Chondrocyte (in vitro differentiated cells): ENCODE data around the gene MSLN. TPM values are rescaled to one million over a fixed set of nuclear protein-coding genes. Genes with fewer than 3 reads are reported as not detected.

Experiments
- DNase-seq: peaks from one replicate; pipeline ENCODE4 v3.0.0; 2021; ENCODE audit warnings: mixed read lengths, low spot score
- H3K27ac Mint-ChIP-seq: one replicate; pipeline ENCODE4 v1.8.0; 2021; ENCODE audit warnings: mild to moderate bottlenecking, moderate library complexity, mixed read lengths; ENCODE audit not compliant: unreplicated experiment
- H3K27me3 Mint-ChIP-seq: 2 replicates; pipeline ENCODE4 v1.8.0; 2021; ENCODE audit warnings: low read depth, mixed read lengths
- H3K36me3 Mint-ChIP-seq: 2 replicates; pipeline ENCODE4 v1.8.0; 2021; ENCODE audit warnings: low read depth, mixed read lengths
- H3K4me1 Mint-ChIP-seq: 2 replicates; pipeline ENCODE4 v1.8.0; 2021; ENCODE audit warnings: low read depth, mild to moderate bottlenecking, mixed read lengths
- H3K4me3 Mint-ChIP-seq: one replicate; pipeline ENCODE4 v1.8.0; 2021; ENCODE audit warnings: mild to moderate bottlenecking, moderate library complexity, mixed read lengths; ENCODE audit not compliant: unreplicated experiment
- H3K9me3 Mint-ChIP-seq: 2 replicates; pipeline ENCODE4 v1.8.0; 2021; ENCODE audit warnings: low read depth, mixed read lengths
- total RNA-seq: library from RNA; stranded (reverse); gene quantifications from 3 replicates; pipeline ENCODE4 v1.2.1, GENCODE V29; 2021
- TF ChIP-seq, protein P1 (sequence below): fragments of 200-600 bp; sonication (generic); IDR thresholded peaks from 2 replicates; pipeline ENCODE4 v1.5.0; 2021; ENCODE audit warnings: antibody characterized with exemption, mild to moderate bottlenecking, moderate library complexity

MSLN gene
- total RNA-seq, 1 donor from 2014 or later, result not detected

DNA sequence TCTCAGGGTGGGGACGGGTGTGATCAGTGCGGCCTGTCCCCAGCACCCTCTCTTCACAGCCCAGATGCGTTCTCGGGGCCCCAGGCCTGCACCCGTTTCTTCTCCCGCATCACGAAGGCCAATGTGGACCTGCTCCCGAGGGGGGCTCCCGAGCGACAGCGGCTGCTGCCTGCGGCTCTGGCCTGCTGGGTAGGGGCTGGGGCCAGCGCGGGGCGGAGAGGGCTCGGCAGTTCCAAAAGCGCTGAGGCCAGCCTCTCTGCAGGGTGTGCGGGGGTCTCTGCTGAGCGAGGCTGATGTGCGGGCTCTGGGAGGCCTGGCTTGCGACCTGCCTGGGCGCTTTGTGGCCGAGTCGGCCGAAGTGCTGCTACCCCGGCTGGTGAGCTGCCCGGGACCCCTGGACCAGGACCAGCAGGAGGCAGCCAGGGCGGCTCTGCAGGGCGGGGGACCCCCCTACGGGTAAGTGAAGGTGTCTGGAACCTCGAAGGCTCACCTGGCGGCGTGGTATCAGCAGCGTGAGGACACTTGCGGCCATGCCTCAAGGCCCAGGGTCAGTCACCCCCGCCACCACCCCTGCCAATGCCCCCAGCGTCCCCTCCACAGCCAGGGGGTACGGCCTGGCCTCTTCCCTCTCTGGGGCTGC, 4.4 kb downstream of the MSLN start:
- Mint-ChIP-seq H3K27ac (no peak overlapping the region), H3K36me3 (no peaks in the 10 kb centered on the region), H3K4me3 (no peak overlapping the region), H3K27me3 (peaks cover 1% of the 10 kb centered on the region), H3K4me1 (no peaks in the 10 kb centered on the region), H3K9me3 (no peaks in the 10 kb centered on the region)
- DNase-seq, result peak; percentile 91
- TF ChIP-seq, protein P1, sequence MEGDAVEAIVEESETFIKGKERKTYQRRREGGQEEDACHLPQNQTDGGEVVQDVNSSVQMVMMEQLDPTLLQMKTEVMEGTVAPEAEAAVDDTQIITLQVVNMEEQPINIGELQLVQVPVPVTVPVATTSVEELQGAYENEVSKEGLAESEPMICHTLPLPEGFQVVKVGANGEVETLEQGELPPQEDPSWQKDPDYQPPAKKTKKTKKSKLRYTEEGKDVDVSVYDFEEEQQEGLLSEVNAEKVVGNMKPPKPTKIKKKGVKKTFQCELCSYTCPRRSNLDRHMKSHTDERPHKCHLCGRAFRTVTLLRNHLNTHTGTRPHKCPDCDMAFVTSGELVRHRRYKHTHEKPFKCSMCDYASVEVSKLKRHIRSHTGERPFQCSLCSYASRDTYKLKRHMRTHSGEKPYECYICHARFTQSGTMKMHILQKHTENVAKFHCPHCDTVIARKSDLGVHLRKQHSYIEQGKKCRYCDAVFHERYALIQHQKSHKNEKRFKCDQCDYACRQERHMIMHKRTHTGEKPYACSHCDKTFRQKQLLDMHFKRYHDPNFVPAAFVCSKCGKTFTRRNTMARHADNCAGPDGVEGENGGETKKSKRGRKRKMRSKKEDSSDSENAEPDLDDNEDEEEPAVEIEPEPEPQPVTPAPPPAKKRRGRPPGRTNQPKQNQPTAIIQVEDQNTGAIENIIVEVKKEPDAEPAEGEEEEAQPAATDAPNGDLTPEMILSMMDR, result no peak

- no peaks in the 10 kb centered on the region for H3K4me1 Mint-ChIP-seq
- no peaks in the 10 kb centered on the region for H3K36me3 Mint-ChIP-seq
- H3K27ac Mint-ChIP-seq, result no peak overlapping the region
- H3K4me3 Mint-ChIP-seq, result no peak overlapping the region
- no peaks in the 10 kb centered on the region for H3K9me3 Mint-ChIP-seq
- TF ChIP-seq, protein P1, result no peak
- no peak for DNase-seq
- peaks cover 1% of the 10 kb centered on the region for H3K27me3 Mint-ChIP-seq
These were observed 4.9 kb downstream of the MSLN start for GRCh38 chr16:765488-765865.

DNA sequence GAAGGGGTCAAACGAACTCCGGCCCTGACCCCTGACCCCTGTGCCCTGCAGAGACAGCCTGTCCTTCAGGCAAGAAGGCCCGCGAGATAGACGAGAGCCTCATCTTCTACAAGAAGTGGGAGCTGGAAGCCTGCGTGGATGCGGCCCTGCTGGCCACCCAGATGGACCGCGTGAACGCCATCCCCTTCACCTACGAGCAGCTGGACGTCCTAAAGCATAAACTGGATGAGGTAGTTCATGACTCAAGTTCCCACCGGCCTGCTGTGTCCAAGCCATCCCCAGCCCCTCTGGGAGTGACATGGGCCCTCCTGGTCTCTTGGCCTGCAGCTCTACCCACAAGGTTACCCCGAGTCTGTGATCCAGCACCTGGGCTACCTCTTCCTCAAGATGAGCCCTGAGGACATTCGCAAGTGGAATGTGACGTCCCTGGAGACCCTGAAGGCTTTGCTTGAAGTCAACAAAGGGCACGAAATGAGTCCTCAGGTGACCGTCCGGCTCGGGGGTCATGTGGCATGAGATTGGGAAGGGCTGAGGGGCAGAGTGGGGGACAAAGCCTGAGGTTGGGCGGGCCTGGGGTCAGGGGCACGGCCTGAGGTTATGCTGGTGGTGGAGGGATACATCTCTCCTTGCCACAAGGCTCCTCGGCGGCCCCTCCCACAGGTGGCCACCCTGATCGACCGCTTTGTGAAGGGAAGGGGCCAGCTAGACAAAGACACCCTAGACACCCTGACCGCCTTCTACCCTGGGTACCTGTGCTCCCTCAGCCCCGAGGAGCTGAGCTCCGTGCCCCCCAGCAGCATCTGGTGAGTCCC, 5.7 kb downstream of the MSLN start:
- no peaks in the 10 kb centered on the region for H3K4me1 Mint-ChIP-seq
- DNase-seq, result peak; percentile 78
- H3K9me3 Mint-ChIP-seq, result no peaks in the 10 kb centered on the region
- H3K36me3 Mint-ChIP-seq, result no peaks in the 10 kb centered on the region
- no peak overlapping the region for H3K27ac Mint-ChIP-seq
- no peak overlapping the region for H3K4me3 Mint-ChIP-seq
- TF ChIP-seq, protein P1, result no peak
- peaks cover 1% of the 10 kb centered on the region for H3K27me3 Mint-ChIP-seq

- no peaks in the 10 kb centered on the region for H3K4me1 Mint-ChIP-seq
- no peaks in the 10 kb centered on the region for H3K9me3 Mint-ChIP-seq
- H3K4me3 Mint-ChIP-seq, result no peak overlapping the region
- H3K27ac Mint-ChIP-seq, result no peak overlapping the region
- TF ChIP-seq, protein P1, result no peak
- H3K36me3 Mint-ChIP-seq, result no peaks in the 10 kb centered on the region
- H3K27me3 Mint-ChIP-seq, result peaks cover 1% of the 10 kb centered on the region
- DNase-seq, result peak; percentile 93
These were observed 6.5 kb downstream of the MSLN start for GRCh38 chr16:766820-767640.

DNA sequence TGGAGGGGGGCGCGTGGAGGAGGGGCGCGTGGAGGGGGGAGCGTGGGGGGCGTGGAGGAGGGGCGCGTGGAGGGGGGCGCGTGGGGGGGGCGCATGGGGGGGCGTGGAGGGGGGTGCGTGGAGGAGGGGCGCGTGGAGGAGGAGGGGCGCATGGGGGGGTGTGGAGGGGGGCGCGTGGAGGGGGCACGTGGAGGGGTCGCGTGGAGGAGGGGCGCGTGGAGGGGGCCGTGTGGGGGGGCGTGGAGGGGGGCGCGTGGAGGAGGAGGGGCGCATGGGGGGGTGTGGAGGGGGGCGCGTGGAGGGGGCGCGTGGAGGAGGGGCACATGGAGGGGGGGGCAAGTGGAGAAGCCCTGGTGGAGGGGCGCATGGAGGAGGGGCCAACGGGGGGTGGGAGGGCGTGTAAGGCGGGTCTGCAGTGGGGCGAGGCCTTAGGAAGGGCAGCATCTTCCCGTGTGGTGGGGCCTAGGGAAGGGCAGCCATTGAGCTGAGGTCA, 7.3 kb downstream of the MSLN start:
- H3K4me1 Mint-ChIP-seq, result no peaks in the 10 kb centered on the region
- DNase-seq, result no peak
- H3K27me3 Mint-ChIP-seq, result peaks cover 1% of the 10 kb centered on the region
- TF ChIP-seq, protein P1, result no peak
- no peaks in the 10 kb centered on the region for H3K36me3 Mint-ChIP-seq
- no peak overlapping the region for H3K4me3 Mint-ChIP-seq
- H3K27ac Mint-ChIP-seq, result no peak overlapping the region
- H3K9me3 Mint-ChIP-seq, result no peaks in the 10 kb centered on the region
